Vagina (tissue), 2 donors: ENCODE measurements around the gene RNF144B. TPM values are rescaled to one million over a fixed set of nuclear protein-coding genes. Genes with fewer than 3 reads are reported as not detected.

Source experiments
- DNase-seq, 2 donors: peaks; one replicate each; pipeline ENCODE4 v3.0.0-alpha.2; 2017; ENCODE audit errors: extremely low spot score in 2 of 2
- H3K27ac ChIP-seq: fragments of 200-600 bp; sonication (generic); one replicate; pipeline ENCODE4 v1.5.1; 2019
- H3K27me3 ChIP-seq: fragments of 200-600 bp; sonication (generic); one replicate; pipeline ENCODE4 v1.5.1; 2019
- H3K36me3 ChIP-seq, 2 donors: fragments of 200-600 bp; sonication (generic); one replicate each; pipeline ENCODE4 v1.5.1; 2017 to 2019
- H3K4me1 ChIP-seq: fragments of 200-600 bp; sonication (generic); one replicate; pipeline ENCODE4 v1.5.1; 2019
- H3K4me3 ChIP-seq, 2 donors: fragments of 200-600 bp; sonication (generic); 1 replicate in 1 of 2; 2 replicates in 1 of 2; pipeline ENCODE4 v1.5.1; 2016 to 2019
- H3K9me3 ChIP-seq: fragments of 200-600 bp; sonication (generic); one replicate; pipeline ENCODE4 v1.5.1; 2019
- POLR2A ChIP-seq, 2 donors: fragments of 450-650 bp; IDR thresholded peaks; one replicate each; pipeline ENCODE4 v1.6.1; 2017; ENCODE audit warnings: antibody characterized with exemption in 2 of 2, mild to moderate bottlenecking in 2 of 2, moderate library complexity in 2 of 2
- POLR2AphosphoS5 ChIP-seq, 2 donors: sonication (generic); formaldehyde crosslinking; IDR thresholded peaks; one replicate each; pipeline ENCODE4 v1.9.0; 2017; ENCODE audit warnings: antibody characterized with exemption in 2 of 2, mild to moderate bottlenecking in 2 of 2, low read depth in 1 of 2; ENCODE audit not compliant: insufficient read depth in 1 of 2
- intact Hi-C: fragments of 100-400 bp; cut with DNase I; formaldehyde crosslinking; loops from one replicate; pipeline ENCODE4 v1.15.1; 2023
- total RNA-seq: library from RNA; depleted of rRNA; stranded (reverse); fragments of >200 nt; gene quantifications from one replicate; pipeline ENCODE4 v1.2.3, GENCODE V29; 2016
- TF ChIP-seq, protein P1 (sequence below), 3 experiments: fragments of 450-650 bp in 2 of 3; fragments of 200-600 bp in 1 of 3; sonication (generic) in 1 of 3; IDR thresholded peaks; one replicate each; pipeline ENCODE4 v1.5.1; 2017 to 2019; ENCODE audit warnings: antibody characterized with exemption in 3 of 3, mild to moderate bottlenecking in 2 of 3, moderate library complexity in 2 of 3

The RNF144B gene
- total RNA-seq, 1 donor from 2014 or later = 6.9 TPM

DNA sequence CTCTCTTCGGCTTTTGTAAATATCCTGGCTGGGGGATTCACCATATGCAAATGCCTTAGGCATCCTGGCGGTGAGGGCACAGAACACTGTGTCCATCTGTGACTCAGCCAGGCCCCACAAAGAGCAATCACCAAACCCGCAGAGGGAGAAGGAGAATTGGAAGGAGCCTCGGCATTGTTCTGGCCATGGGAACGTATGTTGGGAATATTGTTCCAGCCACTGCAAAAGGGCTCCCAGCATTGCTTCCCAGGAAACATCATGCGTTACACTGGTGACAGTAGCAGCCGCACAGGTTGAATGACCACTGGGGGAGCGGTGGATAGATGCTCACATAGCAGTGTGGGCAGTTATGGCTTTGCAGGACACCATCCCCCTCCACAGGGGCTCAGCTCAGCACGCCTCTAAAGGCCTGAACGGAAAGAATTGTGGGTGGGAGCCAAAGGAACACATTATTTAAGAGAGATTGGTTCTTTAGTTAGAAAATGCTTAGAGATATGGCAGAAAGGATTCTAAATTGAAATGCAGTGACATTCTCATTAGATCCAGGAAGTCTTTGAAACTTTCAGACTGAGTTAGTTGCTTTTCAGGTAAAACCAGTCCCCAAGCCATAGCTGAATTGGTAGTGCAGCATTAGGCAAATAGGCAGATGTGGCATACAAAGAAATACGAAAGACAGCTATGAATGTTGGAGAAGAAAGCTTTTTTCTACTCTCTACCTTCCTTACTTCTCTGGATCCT lies 104.3 kb downstream of the RNF144B start:
- no peak overlapping the region for H3K27ac ChIP-seq

DNA sequence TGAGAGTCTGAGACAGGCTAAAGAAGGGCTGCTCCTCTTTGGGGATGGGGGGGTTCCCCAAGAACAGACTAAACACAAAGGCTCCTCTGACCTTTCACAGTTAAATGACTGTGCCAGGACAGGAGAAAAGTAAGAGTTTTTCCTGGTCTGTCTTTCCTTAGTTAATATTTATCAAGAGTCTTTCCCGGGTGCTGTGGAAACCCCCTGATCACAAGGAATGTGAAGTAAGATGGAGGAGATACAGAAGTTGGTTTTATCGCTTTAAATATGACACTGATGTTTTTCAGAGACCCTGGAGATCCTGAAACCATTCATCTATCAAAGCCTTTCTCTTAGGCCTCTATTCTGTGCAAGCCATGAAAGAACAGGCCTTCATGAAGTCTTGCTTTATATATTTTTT lies 105.8 kb downstream of the RNF144B start:
- no peaks in the 10 kb centered on the region for H3K4me1 ChIP-seq
- H3K36me3 ChIP-seq = no peaks in the 10 kb centered on the region
- H3K4me3 ChIP-seq = no peak overlapping the region
- H3K27ac ChIP-seq = no peak overlapping the region
- intact Hi-C loops = no loop called here
- TF ChIP-seq, protein P1, sequence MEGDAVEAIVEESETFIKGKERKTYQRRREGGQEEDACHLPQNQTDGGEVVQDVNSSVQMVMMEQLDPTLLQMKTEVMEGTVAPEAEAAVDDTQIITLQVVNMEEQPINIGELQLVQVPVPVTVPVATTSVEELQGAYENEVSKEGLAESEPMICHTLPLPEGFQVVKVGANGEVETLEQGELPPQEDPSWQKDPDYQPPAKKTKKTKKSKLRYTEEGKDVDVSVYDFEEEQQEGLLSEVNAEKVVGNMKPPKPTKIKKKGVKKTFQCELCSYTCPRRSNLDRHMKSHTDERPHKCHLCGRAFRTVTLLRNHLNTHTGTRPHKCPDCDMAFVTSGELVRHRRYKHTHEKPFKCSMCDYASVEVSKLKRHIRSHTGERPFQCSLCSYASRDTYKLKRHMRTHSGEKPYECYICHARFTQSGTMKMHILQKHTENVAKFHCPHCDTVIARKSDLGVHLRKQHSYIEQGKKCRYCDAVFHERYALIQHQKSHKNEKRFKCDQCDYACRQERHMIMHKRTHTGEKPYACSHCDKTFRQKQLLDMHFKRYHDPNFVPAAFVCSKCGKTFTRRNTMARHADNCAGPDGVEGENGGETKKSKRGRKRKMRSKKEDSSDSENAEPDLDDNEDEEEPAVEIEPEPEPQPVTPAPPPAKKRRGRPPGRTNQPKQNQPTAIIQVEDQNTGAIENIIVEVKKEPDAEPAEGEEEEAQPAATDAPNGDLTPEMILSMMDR (IDR thresholded peaks at IDR 0.05) = no peak
- TF ChIP-seq POLR2AphosphoS5 (IDR thresholded peaks at IDR 0.05; ENCODE audit: insufficient read depth in 1 of 2, low read depth in 1 of 2) (no peak), POLR2A (IDR thresholded peaks at IDR 0.05) (no peak)
- no peaks in the 10 kb centered on the region for H3K27me3 ChIP-seq
- no peak for DNase-seq
- no peaks in the 10 kb centered on the region for H3K9me3 ChIP-seq

More for the DNA sequence above, 104.3 kb downstream of the RNF144B start:
- Histone ChIP-seq H3K9me3 (no peaks in the 10 kb centered on the region), H3K4me3 (no peak overlapping the region), H3K27me3 (no peaks in the 10 kb centered on the region), H3K36me3 (no peaks in the 10 kb centered on the region), H3K4me1 (no peaks in the 10 kb centered on the region)
- DNase-seq = no peak
- intact Hi-C loops = no loop called here
- peak in 1 of 2 donors; percentile 66 for TF ChIP-seq POLR2AphosphoS5 (IDR thresholded peaks at IDR 0.05; ENCODE audit: insufficient read depth in 1 of 2, low read depth in 1 of 2)
- TF ChIP-seq, protein P1 (IDR thresholded peaks at IDR 0.05) = no peak

DNA sequence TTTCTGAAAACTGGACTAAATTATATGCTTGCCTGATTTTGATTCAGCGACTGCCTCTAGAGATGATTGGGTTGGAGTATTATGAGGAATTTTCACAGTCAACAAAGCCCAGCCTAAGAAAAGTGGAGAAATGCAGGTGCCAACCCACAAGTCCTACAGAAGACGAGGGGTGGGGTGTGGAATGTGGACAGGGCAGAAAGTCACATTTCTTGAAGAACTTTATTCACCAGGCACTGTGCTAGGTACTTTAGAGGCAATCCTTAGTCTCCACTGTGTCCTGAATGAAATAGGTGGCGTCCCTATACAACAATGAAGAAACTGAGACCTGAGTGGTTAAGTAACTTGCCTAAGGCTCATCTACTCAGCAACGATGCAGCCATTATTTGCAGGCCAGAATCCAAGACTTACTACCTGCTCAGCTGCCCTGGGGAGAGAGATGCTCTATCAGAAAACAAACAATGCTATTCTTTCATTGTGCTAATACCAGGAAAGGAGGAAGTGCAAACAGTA lies 106.3 kb downstream of the RNF144B start:
- Histone ChIP-seq H3K27me3 (no peaks in the 10 kb centered on the region), H3K4me3 (no peak overlapping the region), H3K4me1 (no peaks in the 10 kb centered on the region), H3K27ac (no peak overlapping the region), H3K36me3 (no peaks in the 10 kb centered on the region), H3K9me3 (no peaks in the 10 kb centered on the region)
- no peak for TF ChIP-seq POLR2A (IDR thresholded peaks at IDR 0.05)
- TF ChIP-seq, protein P1 (IDR thresholded peaks at IDR 0.05) = no peak
- TF ChIP-seq POLR2AphosphoS5 (IDR thresholded peaks at IDR 0.05; ENCODE audit: insufficient read depth in 1 of 2, low read depth in 1 of 2) = no peak
- DNase-seq = no peak
- intact Hi-C loops = no loop called here

DNA sequence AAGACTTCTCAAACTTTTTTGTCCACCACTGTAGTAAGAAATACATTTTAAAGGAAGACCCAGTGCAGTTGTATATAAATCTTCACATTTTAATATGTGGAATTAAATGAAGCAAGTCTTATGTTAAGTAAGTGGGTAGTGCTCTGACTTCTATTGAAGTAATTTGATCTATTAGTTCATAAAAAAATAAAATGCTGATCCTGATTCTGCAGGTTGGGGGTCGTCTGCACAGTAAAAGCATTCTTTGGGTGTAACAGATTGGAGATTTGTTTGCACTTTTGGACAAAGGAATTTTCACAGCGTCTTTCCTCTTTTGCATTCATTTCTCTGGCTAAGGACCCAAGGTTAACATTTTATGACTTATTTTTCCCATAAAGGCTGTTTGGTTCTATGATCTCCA lies 106.8 kb downstream of the RNF144B start:
- no peaks in the 10 kb centered on the region for H3K36me3 ChIP-seq
- no peak overlapping the region for H3K27ac ChIP-seq
- no peak for DNase-seq
- H3K27me3 ChIP-seq = no peaks in the 10 kb centered on the region
- H3K4me3 ChIP-seq = no peak overlapping the region
- no peaks in the 10 kb centered on the region for H3K9me3 ChIP-seq
- TF ChIP-seq POLR2AphosphoS5 (IDR thresholded peaks at IDR 0.05; ENCODE audit: insufficient read depth in 1 of 2, low read depth in 1 of 2) (no peak), POLR2A (IDR thresholded peaks at IDR 0.05) (no peak)
- TF ChIP-seq, protein P1 (IDR thresholded peaks at IDR 0.05) = no peak
- intact Hi-C loops = no loop called here
- H3K4me1 ChIP-seq = no peaks in the 10 kb centered on the region

DNA sequence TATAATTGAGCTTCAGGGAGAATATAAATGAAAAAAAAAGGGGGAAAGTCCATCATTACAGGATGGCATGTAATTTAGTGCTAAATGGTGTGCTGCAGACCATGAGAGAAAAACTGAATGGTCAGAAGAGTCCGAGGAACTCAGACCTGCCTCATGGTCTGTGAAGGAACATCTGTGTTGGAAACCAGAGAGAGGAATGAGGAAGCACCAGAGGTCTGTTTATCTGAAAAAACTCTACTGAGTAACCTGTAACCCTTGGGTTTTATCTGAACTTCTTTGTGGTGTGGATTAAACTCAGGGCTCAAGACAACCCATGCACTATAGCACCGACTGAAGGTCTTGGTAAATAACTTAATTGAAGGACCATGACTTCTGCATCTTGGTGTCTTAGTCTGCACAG lies 108.1 kb downstream of the RNF144B start:
- TF ChIP-seq POLR2A (IDR thresholded peaks at IDR 0.05) (no peak), POLR2AphosphoS5 (IDR thresholded peaks at IDR 0.05; ENCODE audit: insufficient read depth in 1 of 2, low read depth in 1 of 2) (no peak)
- TF ChIP-seq, protein P1 (IDR thresholded peaks at IDR 0.05) = no peak
- Histone ChIP-seq H3K9me3 (no peaks in the 10 kb centered on the region), H3K4me3 (no peak overlapping the region), H3K4me1 (no peaks in the 10 kb centered on the region), H3K36me3 (no peaks in the 10 kb centered on the region), H3K27me3 (no peaks in the 10 kb centered on the region), H3K27ac (no peak overlapping the region)
- no peak for DNase-seq
- intact Hi-C loops = no loop called here
